Measurements from ENCODE around the gene PPIB.
"Not testable (repeated sequence)": the region's sequence is repeated elsewhere in the genome, so short reads cannot be mapped to it uniquely, and the experiment has no call there.

Gene PPIB

DNA sequence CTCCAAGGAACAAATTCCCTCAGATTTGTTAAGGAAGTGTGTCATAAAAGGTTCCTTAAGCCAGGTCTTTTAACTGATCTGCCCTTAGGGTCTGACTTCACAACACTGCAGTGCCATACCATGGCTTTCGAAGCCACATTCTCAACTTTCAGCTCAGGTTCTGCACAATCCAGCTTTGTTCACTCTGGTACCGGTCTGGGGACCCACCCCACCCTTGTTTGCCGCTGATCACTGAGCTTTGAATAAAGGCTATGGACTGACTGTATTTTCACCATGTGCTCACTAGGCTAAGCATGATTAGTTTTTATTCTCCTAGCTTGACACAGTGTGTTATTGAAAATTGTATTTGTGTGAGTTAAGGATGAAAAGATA lies 51.2 kb downstream of the PPIB start:
- Histone ChIP-seq H3K27me3 (ENCODE audit: insufficient read depth, low read length, poor library complexity, severe bottlenecking) (no peaks in the 10 kb centered on the region), H3F3A (ENCODE audit: low read depth) (no peaks in the 10 kb centered on the region), H3K9ac (ENCODE audit: low read depth, low read length, poor library complexity, severe bottlenecking) (no peak overlapping the region), H4K20me1 (ENCODE audit: insufficient read depth, low read length, poor library complexity, severe bottlenecking) (peaks cover 39% of the 10 kb centered on the region), H3K79me2 (ENCODE audit: insufficient read depth, low read length) (peaks cover 55% of the 10 kb centered on the region), H3K9me3 (ENCODE audit: insufficient read depth, low read depth, low read length) (no peaks in the 10 kb centered on the region), H2AFZ (ENCODE audit: low read length) (no peak overlapping the region), H3K9me2 (replicated peaks; ENCODE audit: low read depth, low read length) (no peaks in the 10 kb centered on the region), H3K4me1 (ENCODE audit: insufficient read depth, low read length, poor library complexity, severe bottlenecking) (peaks cover 4% of the 10 kb centered on the region), H3K4me2 (ENCODE audit: low read depth, low read length, poor library complexity, severe bottlenecking) (no peak overlapping the region), H3K36me3 (ENCODE audit: insufficient read depth, low read length) (peaks cover 43% of the 10 kb centered on the region; the same call in 1 of the 2 replicates), H3K4me3 (ENCODE audit: low read length, poor library complexity, severe bottlenecking) (no peak overlapping the region)
- TF ChIP-seq EZH2phosphoT487 (IDR thresholded peaks at IDR 0.05; ENCODE audit: borderline replicate concordance): no peak
- TF ChIP-seq, protein P1, sequence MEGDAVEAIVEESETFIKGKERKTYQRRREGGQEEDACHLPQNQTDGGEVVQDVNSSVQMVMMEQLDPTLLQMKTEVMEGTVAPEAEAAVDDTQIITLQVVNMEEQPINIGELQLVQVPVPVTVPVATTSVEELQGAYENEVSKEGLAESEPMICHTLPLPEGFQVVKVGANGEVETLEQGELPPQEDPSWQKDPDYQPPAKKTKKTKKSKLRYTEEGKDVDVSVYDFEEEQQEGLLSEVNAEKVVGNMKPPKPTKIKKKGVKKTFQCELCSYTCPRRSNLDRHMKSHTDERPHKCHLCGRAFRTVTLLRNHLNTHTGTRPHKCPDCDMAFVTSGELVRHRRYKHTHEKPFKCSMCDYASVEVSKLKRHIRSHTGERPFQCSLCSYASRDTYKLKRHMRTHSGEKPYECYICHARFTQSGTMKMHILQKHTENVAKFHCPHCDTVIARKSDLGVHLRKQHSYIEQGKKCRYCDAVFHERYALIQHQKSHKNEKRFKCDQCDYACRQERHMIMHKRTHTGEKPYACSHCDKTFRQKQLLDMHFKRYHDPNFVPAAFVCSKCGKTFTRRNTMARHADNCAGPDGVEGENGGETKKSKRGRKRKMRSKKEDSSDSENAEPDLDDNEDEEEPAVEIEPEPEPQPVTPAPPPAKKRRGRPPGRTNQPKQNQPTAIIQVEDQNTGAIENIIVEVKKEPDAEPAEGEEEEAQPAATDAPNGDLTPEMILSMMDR (conservative IDR thresholded peaks at IDR 0.05; ENCODE audit: low read length): no peak

DNA sequence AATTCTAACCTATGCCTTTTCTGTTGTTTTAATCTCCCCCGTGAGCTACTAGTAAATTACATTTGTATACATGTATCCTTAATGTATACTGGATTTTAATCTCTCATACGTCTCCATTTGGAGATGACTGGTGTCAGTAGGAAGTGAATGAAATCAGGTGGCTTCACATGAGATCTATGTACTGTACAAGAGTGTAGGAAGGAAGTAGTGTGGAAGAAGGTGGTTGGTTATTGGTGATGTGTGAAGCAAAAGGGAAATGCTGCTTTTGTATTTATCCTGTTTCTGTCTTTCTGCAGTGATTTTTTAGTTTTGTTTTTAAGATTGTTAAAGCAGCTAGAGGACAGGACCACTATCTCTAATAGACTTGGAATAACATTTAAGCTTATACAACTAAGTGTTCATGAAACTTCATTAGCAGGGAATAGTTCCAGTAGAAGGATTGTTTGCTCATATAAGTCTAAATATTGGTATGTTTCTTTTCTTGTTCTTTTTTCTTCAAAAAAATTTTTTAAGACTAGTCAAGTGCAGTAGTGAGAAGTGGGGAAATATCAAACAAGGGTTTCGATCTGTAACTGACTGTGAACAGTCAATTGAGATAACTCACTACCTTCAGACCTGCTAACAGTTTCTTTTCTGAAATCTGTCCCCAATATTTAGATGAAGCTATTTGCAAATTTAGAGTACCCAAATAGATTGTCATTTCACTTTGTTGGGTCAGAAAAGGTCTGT lies 51.7 kb downstream of the PPIB start:
- Histone ChIP-seq H3K9me2 (replicated peaks; ENCODE audit: low read depth, low read length) (no peaks in the 10 kb centered on the region), H3K9me3 (ENCODE audit: insufficient read depth, low read depth, low read length) (no peaks in the 10 kb centered on the region), H3K4me3 (ENCODE audit: low read length, poor library complexity, severe bottlenecking) (no peak overlapping the region), H3K4me1 (ENCODE audit: insufficient read depth, low read length, poor library complexity, severe bottlenecking) (peaks cover 5% of the 10 kb centered on the region), H2AFZ (ENCODE audit: low read length) (no peak overlapping the region), H3K4me2 (ENCODE audit: low read depth, low read length, poor library complexity, severe bottlenecking) (no peak overlapping the region), H3K27me3 (ENCODE audit: insufficient read depth, low read length, poor library complexity, severe bottlenecking) (no peaks in the 10 kb centered on the region), H3F3A (ENCODE audit: low read depth) (no peaks in the 10 kb centered on the region), H3K79me2 (ENCODE audit: insufficient read depth, low read length) (peaks cover 61% of the 10 kb centered on the region), H3K9ac (ENCODE audit: low read depth, low read length, poor library complexity, severe bottlenecking) (no peak overlapping the region), H3K36me3 (ENCODE audit: insufficient read depth, low read length) (peaks cover 37% of the 10 kb centered on the region; the same call in 1 of the 2 replicates), H4K20me1 (ENCODE audit: insufficient read depth, low read length, poor library complexity, severe bottlenecking) (peaks cover 45% of the 10 kb centered on the region)
- TF ChIP-seq, protein P1 (conservative IDR thresholded peaks at IDR 0.05; ENCODE audit: low read length): no peak
- TF ChIP-seq EZH2phosphoT487 (IDR thresholded peaks at IDR 0.05; ENCODE audit: borderline replicate concordance): no peak

DNA sequence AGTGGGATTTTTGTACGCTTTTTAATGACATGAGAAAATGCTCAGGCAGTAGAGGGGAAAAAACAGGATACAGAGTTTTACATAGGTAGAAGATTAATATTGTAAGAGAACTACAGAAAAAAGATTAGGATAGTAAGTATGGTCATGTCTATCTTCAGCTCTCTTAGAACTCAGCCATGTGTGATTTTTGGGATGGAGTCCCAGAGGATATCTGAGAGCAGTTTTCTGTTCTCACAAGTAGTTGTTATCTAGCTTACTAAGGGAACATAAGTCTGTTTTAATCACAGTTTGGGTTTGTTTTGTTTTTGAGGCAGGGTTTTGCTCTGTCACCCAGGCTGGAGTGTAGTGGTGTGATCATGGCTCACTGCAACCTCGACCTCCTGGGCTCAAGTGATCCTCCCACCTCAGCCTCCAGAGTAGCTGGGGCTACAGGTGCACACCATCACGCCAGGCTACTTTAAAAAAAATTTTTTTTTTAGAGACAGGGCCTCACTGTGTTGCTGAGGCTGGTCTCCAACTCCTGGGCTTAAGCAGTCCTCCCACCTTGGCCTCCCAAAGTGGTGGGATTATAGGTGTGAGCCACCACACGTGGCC lies 52.6 kb downstream of the PPIB start:
- H3K9me2 ChIP-seq (replicated peaks; ENCODE audit: low read depth, low read length); H3K27me3 ChIP-seq (ENCODE audit: insufficient read depth, low read length, poor library complexity, severe bottlenecking); H3K4me3 ChIP-seq (ENCODE audit: low read length, poor library complexity, severe bottlenecking); H3K9ac ChIP-seq (ENCODE audit: low read depth, low read length, poor library complexity, severe bottlenecking); H3F3A ChIP-seq (ENCODE audit: low read depth); H3K9me3 ChIP-seq (ENCODE audit: insufficient read depth, low read depth, low read length); H3K4me1 ChIP-seq (ENCODE audit: insufficient read depth, low read length, poor library complexity, severe bottlenecking); H3K4me2 ChIP-seq (ENCODE audit: low read depth, low read length, poor library complexity, severe bottlenecking); H2AFZ ChIP-seq (ENCODE audit: low read length): not testable (repeated sequence)
- peaks cover 28% of the 10 kb centered on the region; the same call in 1 of the 2 replicates for H3K36me3 ChIP-seq (ENCODE audit: insufficient read depth, low read length)
- peaks cover 54% of the 10 kb centered on the region for H4K20me1 ChIP-seq (ENCODE audit: insufficient read depth, low read length, poor library complexity, severe bottlenecking)
- peaks cover 68% of the 10 kb centered on the region for H3K79me2 ChIP-seq (ENCODE audit: insufficient read depth, low read length)

All from Loucy (cell line).